Neural crest cell (in vitro differentiated cells): ENCODE results near the gene SH3RF3. TPM values are rescaled to one million over a fixed set of nuclear protein-coding genes. Genes with fewer than 3 reads are reported as not detected.

ENCODE experiments used
- DNase-seq: peaks from one replicate; pipeline ENCODE4 v3.0.0; 2021; ENCODE audit warnings: low read depth, mixed read lengths, low spot score
- H3K27ac Mint-ChIP-seq: one replicate; pipeline ENCODE4 v1.8.0; 2021; ENCODE audit warnings: mild to moderate bottlenecking, mixed read lengths; ENCODE audit not compliant: unreplicated experiment
- H3K27me3 Mint-ChIP-seq: 2 replicates; pipeline ENCODE4 v1.8.0; 2021; ENCODE audit warnings: low read depth, mild to moderate bottlenecking, mixed read lengths
- H3K36me3 Mint-ChIP-seq: 2 replicates; pipeline ENCODE4 v1.8.0; 2021; ENCODE audit warnings: low read depth, mild to moderate bottlenecking, mixed read lengths
- H3K4me1 Mint-ChIP-seq: 2 replicates; pipeline ENCODE4 v1.8.0; 2021; ENCODE audit warnings: mixed read lengths
- H3K4me3 Mint-ChIP-seq: one replicate; pipeline ENCODE4 v1.8.0; 2021; ENCODE audit warnings: mild to moderate bottlenecking, mixed read lengths
- H3K9me3 Mint-ChIP-seq: 2 replicates; pipeline ENCODE4 v1.8.0; 2021; ENCODE audit warnings: mixed read lengths
- microRNA-seq: library from miRNA; unstranded; fragments of <30 nt; microRNA quantifications from one replicate; pipeline ENCODE4, GENCODE V29; 2020
- total RNA-seq: library from RNA; stranded (reverse); gene quantifications from 2 replicates; pipeline ENCODE4 v1.2.1, GENCODE V29; 2021
- TF ChIP-seq, protein P1 (sequence below): fragments of 200-600 bp; sonication (generic); conservative IDR thresholded peaks from 2 replicates; pipeline ENCODE4 v1.5.0; 2021; ENCODE audit warnings: antibody characterized with exemption, mild to moderate bottlenecking

Gene SH3RF3
- total RNA-seq, 1 donor from 2014 or later = 0.70 TPM

DNA sequence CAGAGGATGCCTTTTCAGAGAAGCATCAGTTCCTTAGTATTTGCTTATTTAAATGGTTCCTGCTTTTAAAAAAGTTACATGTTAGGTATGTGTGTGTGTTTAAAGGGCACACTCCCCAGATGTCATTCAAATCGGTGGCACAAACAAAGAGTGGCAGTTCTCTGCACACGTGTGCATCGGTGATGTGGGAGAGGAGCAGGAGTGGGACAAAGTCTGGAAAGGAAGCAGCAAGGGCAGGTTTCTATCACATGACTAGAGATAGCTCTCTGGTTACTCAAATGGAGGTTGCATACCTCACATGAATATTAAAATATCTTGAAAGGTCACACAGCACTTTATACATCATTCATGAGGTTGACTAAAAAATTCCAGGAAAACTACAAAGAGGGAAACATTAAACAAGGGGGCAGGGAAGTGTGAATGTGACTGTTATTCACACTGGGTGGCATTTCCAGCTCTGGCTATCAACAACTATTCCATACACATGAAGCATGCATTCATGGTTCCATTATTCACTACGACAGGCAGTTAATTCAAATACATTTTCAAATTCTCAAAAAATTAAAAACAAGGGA, 420.1 kb downstream of the SH3RF3 start:
- Mint-ChIP-seq H3K27me3 (no peaks in the 10 kb centered on the region), H3K4me1 (peaks cover 12% of the 10 kb centered on the region), H3K36me3 (peaks cover 25% of the 10 kb centered on the region), H3K27ac (no peak overlapping the region), H3K9me3 (peaks cover 2% of the 10 kb centered on the region), H3K4me3 (no peak overlapping the region)
- TF ChIP-seq, protein P1, sequence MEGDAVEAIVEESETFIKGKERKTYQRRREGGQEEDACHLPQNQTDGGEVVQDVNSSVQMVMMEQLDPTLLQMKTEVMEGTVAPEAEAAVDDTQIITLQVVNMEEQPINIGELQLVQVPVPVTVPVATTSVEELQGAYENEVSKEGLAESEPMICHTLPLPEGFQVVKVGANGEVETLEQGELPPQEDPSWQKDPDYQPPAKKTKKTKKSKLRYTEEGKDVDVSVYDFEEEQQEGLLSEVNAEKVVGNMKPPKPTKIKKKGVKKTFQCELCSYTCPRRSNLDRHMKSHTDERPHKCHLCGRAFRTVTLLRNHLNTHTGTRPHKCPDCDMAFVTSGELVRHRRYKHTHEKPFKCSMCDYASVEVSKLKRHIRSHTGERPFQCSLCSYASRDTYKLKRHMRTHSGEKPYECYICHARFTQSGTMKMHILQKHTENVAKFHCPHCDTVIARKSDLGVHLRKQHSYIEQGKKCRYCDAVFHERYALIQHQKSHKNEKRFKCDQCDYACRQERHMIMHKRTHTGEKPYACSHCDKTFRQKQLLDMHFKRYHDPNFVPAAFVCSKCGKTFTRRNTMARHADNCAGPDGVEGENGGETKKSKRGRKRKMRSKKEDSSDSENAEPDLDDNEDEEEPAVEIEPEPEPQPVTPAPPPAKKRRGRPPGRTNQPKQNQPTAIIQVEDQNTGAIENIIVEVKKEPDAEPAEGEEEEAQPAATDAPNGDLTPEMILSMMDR = no peak
- DNase-seq = no peak

Small RNA genes within 50 kb of the gene (microRNA-seq; reads per million reads assigned to microRNA genes)
- not detected for gene MIR4265
- not detected for gene MIR4266

Other genes with a start within 250 kb of the SH3RF3 start
- gene EDAR, start 140.0 kb upstream of the SH3RF3 start, total RNA-seq = not detected in 2 replicates